T-cell (primary cell): ENCODE data around the gene KCNMB1. TPM values are rescaled to one million over a fixed set of nuclear protein-coding genes. Genes with fewer than 3 reads are reported as not detected.

Source experiments
- ATAC-seq, 4 experiments: fragments of 200-7000 bp in 3 of 4; fragments of 150-1000 bp in 1 of 4; cut with Tn5 transposase; replicated peaks in 1 of 4; 1 replicate in 3 of 4; 2 replicates in 1 of 4; pipeline ENCODE4 v1.10.0; 2021; ENCODE audit warnings: moderate library complexity in 3 of 4, mild to moderate bottlenecking in 2 of 4, moderate number of reproducible peaks in 1 of 4
- CTCF ChIA-PET, 2 donors: fragments of 300-600 bp; sonication (Branson Sonifier 250); formaldehyde crosslinking; loops; one replicate each; lab custom pipeline; 2022; ENCODE audit warnings: antibody characterized with exemption in 2 of 2; lab: Charles Lee
- POLR2A ChIA-PET, 2 donors: fragments of 300-600 bp; sonication (Branson Sonifier 250); formaldehyde crosslinking; loops; one replicate each; lab custom pipeline; 2022; ENCODE audit warnings: antibody characterized with exemption in 2 of 2; lab: Charles Lee
- DNase-seq, 35 experiments: peaks; one replicate each; pipeline versions ENCODE4 v3.0.0 to v3.0.0-alpha.2; 2013 to 2023
- H3K27ac ChIP-seq: one replicate; pipeline ENCODE4 v1.5.1; 2013; ENCODE audit warnings: low read length
- H3K27me3 ChIP-seq, 2 experiments: replicated peaks in 1 of 2; 1 replicate in 1 of 2; 2 replicates in 1 of 2; pipeline versions ENCODE4 v1.6.1 to v1.7.0; 2013; ENCODE audit warnings: low read length in 1 of 2, mixed read lengths in 1 of 2; ENCODE audit not compliant: control insufficient read depth in 2 of 2, insufficient read depth in 2 of 2; ENCODE audit errors: extremely low read depth in 1 of 2
- H3K36me3 ChIP-seq, 2 donors: 1 replicate in 1 of 2; 2 replicates in 1 of 2; pipeline versions ENCODE4 v1.6.1 to v1.7.0; 2013; ENCODE audit warnings: low read length in 1 of 2; ENCODE audit not compliant: control insufficient read depth in 2 of 2, insufficient read depth in 1 of 2; ENCODE audit errors: extremely low read depth in 1 of 2
- H3K4me1 ChIP-seq, 2 experiments: 1 replicate in 1 of 2; 2 replicates in 1 of 2; pipeline versions ENCODE4 v1.6.1 to v1.7.0; 2013; ENCODE audit warnings: low read length in 2 of 2, mixed read lengths in 1 of 2; ENCODE audit not compliant: insufficient read depth in 2 of 2, control insufficient read depth in 1 of 2; ENCODE audit errors: extremely low read depth in 1 of 2
- H3K4me3 ChIP-seq, 2 donors: 1 replicate in 1 of 2; 2 replicates in 1 of 2; pipeline versions ENCODE4 v1.5.1 to v1.7.0; 2013; ENCODE audit warnings: mild to moderate bottlenecking in 2 of 2, low read length in 1 of 2, moderate library complexity in 1 of 2; ENCODE audit not compliant: control insufficient read depth in 1 of 2; ENCODE audit errors: extremely low read depth in 1 of 2
- H3K9me3 ChIP-seq: 2 replicates; pipeline ENCODE4 v1.7.0; 2013
- H3K27ac Mint-ChIP-seq, 2 donors: one replicate each; pipeline ENCODE4 v1.8.0; 2020 to 2021; ENCODE audit warnings: mild to moderate bottlenecking in 2 of 2, mixed read lengths in 2 of 2
- H3K27me3 Mint-ChIP-seq, 2 donors: one replicate each; pipeline ENCODE4 v1.8.0; 2021 to 2022; ENCODE audit warnings: mixed read lengths in 2 of 2
- H3K36me3 Mint-ChIP-seq: one replicate; pipeline ENCODE4 v1.8.0; 2021; ENCODE audit warnings: mixed read lengths
- H3K4me1 Mint-ChIP-seq, 3 donors: one replicate each; pipeline ENCODE4 v1.8.0; 2020 to 2022; ENCODE audit warnings: mixed read lengths in 3 of 3, mild to moderate bottlenecking in 1 of 3
- H3K4me3 Mint-ChIP-seq, 3 donors: one replicate each; pipeline ENCODE4 v1.8.0; 2020 to 2022; ENCODE audit warnings: mild to moderate bottlenecking in 3 of 3, mixed read lengths in 3 of 3, moderate library complexity in 3 of 3
- H3K9me3 Mint-ChIP-seq, 3 donors: one replicate each; pipeline ENCODE4 v1.8.0; 2020 to 2022; ENCODE audit warnings: mixed read lengths in 3 of 3
- WGBS: methylation state at CpG from one replicate; pipeline ENCODE4 v1.1.5; 2013; ENCODE audit warnings: missing lambda C conversion rate; ENCODE audit not compliant: insufficient coverage; 5-methylcytosine and 5-hydroxymethylcytosine counted together
- total RNA-seq, 35 experiments: library from RNA in 6 of 35; stranded (reverse) in 6 of 35; fragments of 120-200 nt in 1 of 35; gene quantifications; one replicate each; pipeline versions ENCODE4 v1.2.1 to v1.2.4 and lab custom pipeline; 2013 to 2026

The KCNMB1 gene
- total RNA-seq, 5 donors from 2014 or later (not counting 1 experiment from before 2014, with no cell fraction given), result not detected

- Histone ChIP-seq H3K36me3 (no peaks in the 10 kb centered on the region), H3K9me3 (no peaks in the 10 kb centered on the region), H3K27ac (no peak overlapping the region), H3K4me1 (no peaks in the 10 kb centered on the region), H3K27me3 (peaks cover 0 to 11% of the 10 kb centered on the region in 2 experiments), H3K4me3 (no peak overlapping the region)
- no CpG with 5 or more reads among the region's 3 CpGs for WGBS
- ATAC-seq, result no peak
- Mint-ChIP-seq H3K36me3 (no peaks in the 10 kb centered on the region), H3K27ac (no peak overlapping the region), H3K27me3 (peaks cover 0 to 6% of the 10 kb centered on the region in 2 donors), H3K4me1 (peaks cover 0 to 1% (median 0%) of the 10 kb centered on the region in 3 donors), H3K4me3 (no peak overlapping the region), H3K9me3 (peaks cover 0 to 4% (median 0%) of the 10 kb centered on the region in 3 donors)
- ChIA-PET POLR2A (no interaction called here), CTCF (interaction anchor here in 1 of 2 donors (1.2 to 1.3 kb wide), 2 partner anchors 8 to 12 kb away, joined by 3 read pairs; no protein-coding TSS in a partner anchor)
- DNase-seq, result no peak
These were observed 43.5 kb upstream of the KCNMB1 start for GRCh38 chr5:170432669-170433068.

GRCh38 chr5:170431571-170431970 is 42.4 kb upstream of the KCNMB1 start:
- Histone ChIP-seq H3K4me3 (no peak overlapping the region), H3K36me3 (no peaks in the 10 kb centered on the region), H3K4me1 (no peaks in the 10 kb centered on the region), H3K9me3 (no peaks in the 10 kb centered on the region), H3K27ac (no peak overlapping the region), H3K27me3 (peaks cover 0 to 15% of the 10 kb centered on the region in 2 experiments)
- H3K27me3 Mint-ChIP-seq, result peaks cover 0 to 7% of the 10 kb centered on the region in 2 donors
- ChIA-PET POLR2A (no interaction called here), CTCF (interaction anchor here (0.6 to 1.2 kb wide), 3 partner anchors 11 to 221 kb away, joined by 3 read pairs; no protein-coding TSS in a partner anchor)
- DNase-seq (no peak), ATAC-seq (no peak)
- H3K27ac Mint-ChIP-seq, result no peak overlapping the region
- peaks cover 0 to 4% (median 0%) of the 10 kb centered on the region in 3 donors for H3K9me3 Mint-ChIP-seq
- H3K4me3 Mint-ChIP-seq, result no peak overlapping the region
- H3K4me1 Mint-ChIP-seq, result peaks cover 0 to 1% (median 0%) of the 10 kb centered on the region in 3 donors
- H3K36me3 Mint-ChIP-seq, result no peaks in the 10 kb centered on the region
- WGBS, result 59% methylated on average over 3 of the region's 4 CpGs

GRCh38 chr5:170430866-170431437 is 41.8 kb upstream of the KCNMB1 start:
- CTCF ChIA-PET, result interaction anchor here in 1 of 2 donors (0.6 kb wide), 1 partner anchor 222 kb away, joined by 3 read pairs; no protein-coding TSS in a partner anchor

GRCh38 chr5:170430256-170430655 is 41.1 kb upstream of the KCNMB1 start:
- Mint-ChIP-seq H3K4me3 (no peak overlapping the region), H3K27me3 (peaks cover 0 to 7% of the 10 kb centered on the region in 2 donors), H3K27ac (no peak overlapping the region), H3K36me3 (no peaks in the 10 kb centered on the region), H3K9me3 (peaks cover 0 to 4% (median 0%) of the 10 kb centered on the region in 3 donors), H3K4me1 (peaks cover 0 to 1% (median 0%) of the 10 kb centered on the region in 3 donors)
- Histone ChIP-seq H3K27ac (no peak overlapping the region), H3K36me3 (no peaks in the 10 kb centered on the region), H3K9me3 (no peaks in the 10 kb centered on the region), H3K4me3 (no peak overlapping the region), H3K4me1 (no peaks in the 10 kb centered on the region), H3K27me3 (peaks cover 0 to 21% of the 10 kb centered on the region in 2 experiments)
- no peak for DNase-seq
- 67% methylated on average over 2 of the region's 4 CpGs for WGBS
- no peak for ATAC-seq
- POLR2A ChIA-PET, result no interaction called here
- CTCF ChIA-PET, result no interaction called here

More at GRCh38 chr5:170430866-170431437, 41.8 kb upstream of the KCNMB1 start:
- ATAC-seq (no peak), DNase-seq (no peak)
- H3K4me1 Mint-ChIP-seq, result peaks cover 0 to 1% (median 0%) of the 10 kb centered on the region in 3 donors
- H3K9me3 Mint-ChIP-seq, result peaks cover 0 to 4% (median 0%) of the 10 kb centered on the region in 3 donors
- no peaks in the 10 kb centered on the region for H3K36me3 ChIP-seq
- H3K27me3 ChIP-seq, result peaks cover 0 to 17% of the 10 kb centered on the region in 2 experiments
- no peak overlapping the region for H3K27ac Mint-ChIP-seq
- POLR2A ChIA-PET, result no interaction called here
- H3K4me3 ChIP-seq, result no peak overlapping the region
- no peak overlapping the region for H3K4me3 Mint-ChIP-seq
- H3K27ac ChIP-seq, result no peak overlapping the region
- H3K4me1 ChIP-seq, result no peaks in the 10 kb centered on the region
- 58% methylated on average over 4 of the region's 10 CpGs for WGBS
- peaks cover 0 to 7% of the 10 kb centered on the region in 2 donors for H3K27me3 Mint-ChIP-seq
- H3K9me3 ChIP-seq, result no peaks in the 10 kb centered on the region
- H3K36me3 Mint-ChIP-seq, result no peaks in the 10 kb centered on the region

- Histone ChIP-seq H3K36me3 (no peaks in the 10 kb centered on the region), H3K27me3 (peaks cover 0 to 20% of the 10 kb centered on the region in 2 experiments), H3K4me1 (no peaks in the 10 kb centered on the region), H3K27ac (no peak overlapping the region), H3K4me3 (no peak overlapping the region), H3K9me3 (no peaks in the 10 kb centered on the region)
- no peaks in the 10 kb centered on the region for H3K36me3 Mint-ChIP-seq
- CTCF ChIA-PET, result no interaction called here
- no peak for ATAC-seq
- DNase-seq, result no peak
- no peak overlapping the region for H3K27ac Mint-ChIP-seq
- no peaks in the 10 kb centered on the region for H3K4me1 Mint-ChIP-seq
- H3K4me3 Mint-ChIP-seq, result no peak overlapping the region
- POLR2A ChIA-PET, result no interaction called here
- H3K9me3 Mint-ChIP-seq, result peaks cover 0 to 4% (median 0%) of the 10 kb centered on the region in 3 donors
- 94% methylated on average over 5 of the region's 7 CpGs for WGBS
- H3K27me3 Mint-ChIP-seq, result peaks cover under 1 to 7% of the 10 kb centered on the region in 2 donors
These were observed 39.8 kb upstream of the KCNMB1 start for GRCh38 chr5:170429014-170429413.

GRCh38 chr5:170427672-170428236 is 38.6 kb upstream of the KCNMB1 start:
- no peaks in the 10 kb centered on the region for H3K4me1 Mint-ChIP-seq
- H3K27ac Mint-ChIP-seq, result no peak overlapping the region
- CTCF ChIA-PET, result interaction anchor here in 1 of 2 donors (0.7 kb wide), 1 partner anchor 42 kb away, joined by 3 read pairs; no protein-coding TSS in a partner anchor
- no peaks in the 10 kb centered on the region for H3K9me3 ChIP-seq
- ATAC-seq (no peak), DNase-seq (no peak)
- 20% methylated on average over 1 of the region's 4 CpGs for WGBS
- H3K36me3 ChIP-seq, result no peaks in the 10 kb centered on the region
- POLR2A ChIA-PET, result no interaction called here
- H3K4me3 Mint-ChIP-seq, result no peak overlapping the region
- no peak overlapping the region for H3K4me3 ChIP-seq
- peaks cover 0 to 21% of the 10 kb centered on the region in 2 experiments for H3K27me3 ChIP-seq
- peaks cover 0 to 3% (median 0%) of the 10 kb centered on the region in 3 donors for H3K9me3 Mint-ChIP-seq
- H3K27me3 Mint-ChIP-seq, result peaks cover 3 to 8% of the 10 kb centered on the region in 2 donors
- no peaks in the 10 kb centered on the region for H3K36me3 Mint-ChIP-seq
- no peaks in the 10 kb centered on the region for H3K4me1 ChIP-seq
- no peak overlapping the region for H3K27ac ChIP-seq
